Natural killer cell (primary cell): ENCODE data around the gene REXO5. TPM values are rescaled to one million over a fixed set of nuclear protein-coding genes. Genes with fewer than 3 reads are reported as not detected.
"Not testable (repeated sequence)": the region's sequence is repeated elsewhere in the genome, so short reads cannot be mapped to it uniquely, and the experiment has no call there.

ENCODE experiments used
- ATAC-seq, 3 donors: fragments of 150-1000 bp in 2 of 3; fragments of 200-7000 bp in 1 of 3; cut with Tn5 transposase; 1 replicate in 1 of 3; 2 replicates in 2 of 3; pipeline ENCODE4 v1.10.0; 2021; ENCODE audit warnings: mild to moderate bottlenecking in 2 of 3, moderate library complexity in 2 of 3
- DNase-seq, 2 donors: peaks; one replicate each; pipeline versions ENCODE4 v3.0.0 to v3.0.0-alpha.2; 2013 to 2021; ENCODE audit warnings: mixed read lengths in 1 of 2
- H3K27ac ChIP-seq: one replicate; pipeline ENCODE4 v1.5.1; 2013; ENCODE audit warnings: mild to moderate bottlenecking, low read length
- H3K27me3 ChIP-seq: one replicate; pipeline ENCODE4 v1.6.1; 2013; ENCODE audit warnings: low read length; ENCODE audit not compliant: control insufficient read depth, insufficient read depth
- H3K36me3 ChIP-seq: one replicate; pipeline ENCODE4 v1.6.1; 2013; ENCODE audit warnings: low read length; ENCODE audit not compliant: control insufficient read depth, insufficient read depth
- H3K4me1 ChIP-seq: one replicate; pipeline ENCODE4 v1.6.1; 2013; ENCODE audit warnings: low read length; ENCODE audit not compliant: control insufficient read depth, insufficient read depth
- H3K4me3 ChIP-seq: one replicate; pipeline ENCODE4 v1.5.1; 2013; ENCODE audit warnings: low read length
- H3K9me3 ChIP-seq: one replicate; pipeline ENCODE4 v1.6.1; 2013; ENCODE audit warnings: low read length; ENCODE audit not compliant: control insufficient read depth, insufficient read depth
- H3K27ac Mint-ChIP-seq, 2 donors: one replicate each; pipeline ENCODE4 v1.8.0; 2022; ENCODE audit warnings: mild to moderate bottlenecking in 2 of 2, mixed read lengths in 2 of 2, moderate library complexity in 1 of 2
- H3K27me3 Mint-ChIP-seq, 2 donors: one replicate each; pipeline ENCODE4 v1.8.0; 2022; ENCODE audit warnings: low read depth in 2 of 2, mixed read lengths in 2 of 2
- H3K36me3 Mint-ChIP-seq: one replicate; pipeline ENCODE4 v1.8.0; 2022; ENCODE audit warnings: mixed read lengths
- H3K4me1 Mint-ChIP-seq, 2 donors: one replicate each; pipeline ENCODE4 v1.8.0; 2022; ENCODE audit warnings: mixed read lengths in 2 of 2
- H3K4me3 Mint-ChIP-seq: one replicate; pipeline ENCODE4 v1.8.0; 2022; ENCODE audit warnings: mild to moderate bottlenecking, moderate library complexity, mixed read lengths
- H3K9me3 Mint-ChIP-seq, 2 donors: one replicate each; pipeline ENCODE4 v1.8.0; 2022; ENCODE audit warnings: mixed read lengths in 2 of 2
- CTCF ChIP-seq: fragments of 200-600 bp; IDR thresholded peaks from one replicate; pipeline ENCODE4 v1.8.0; 2022; ENCODE audit warnings: antibody characterized with exemption
- WGBS: methylation state at CpG from one replicate; pipeline ENCODE4 v1.1.7; 2013; ENCODE audit warnings: missing lambda C conversion rate; ENCODE audit not compliant: insufficient coverage; 5-methylcytosine and 5-hydroxymethylcytosine counted together
- intact Hi-C: fragments of 100-400 bp; cut with micrococcal nuclease; formaldehyde crosslinking; loops from one replicate; pipeline ENCODE4 v1.14.2; 2022
- total RNA-seq, 4 donors: library from RNA; stranded (reverse); fragments of 120-200 nt in 1 of 4; gene quantifications; one replicate each; pipeline versions ENCODE4 v1.2.3 to v1.2.4, GENCODE V29; 2013 to 2022

The REXO5 gene
- total RNA-seq, 3 donors from 2014 or later (not counting 1 experiment from before 2014, with no cell fraction given), result 1.5 to 6.0 (median 1.7) TPM

- Histone ChIP-seq H3K27me3 (no peaks in the 10 kb centered on the region), H3K9me3 (no peaks in the 10 kb centered on the region), H3K36me3 (no peaks in the 10 kb centered on the region), H3K4me1 (no peaks in the 10 kb centered on the region), H3K27ac (no peak overlapping the region), H3K4me3 (no peak overlapping the region)
- no peaks in the 10 kb centered on the region for H3K36me3 Mint-ChIP-seq
- no peaks in the 10 kb centered on the region for H3K9me3 Mint-ChIP-seq
- intact Hi-C loops, result loop anchor here (1.0 kb wide), 1 partner anchor 284 kb away; no protein-coding TSS in a partner anchor
- peak; percentile 74 for TF ChIP-seq CTCF
- H3K4me1 Mint-ChIP-seq, result no peaks in the 10 kb centered on the region
- H3K27ac Mint-ChIP-seq, result no peak overlapping the region
- ATAC-seq (peak in 1 of 3 donors; percentile 44), DNase-seq (peak in 1 of 2 donors; percentile 4)
- H3K27me3 Mint-ChIP-seq, result no peaks in the 10 kb centered on the region
- no peak overlapping the region for H3K4me3 Mint-ChIP-seq
- 17% methylated on average over 1 of the region's 2 CpGs for WGBS
These were observed 6.7 kb upstream of the REXO5 start for GRCh38 chr16:20799599-20799998.

GRCh38 chr16:20801278-20801677 is 5.0 kb upstream of the REXO5 start:
- H3K4me3 ChIP-seq, result no peak overlapping the region
- TF ChIP-seq CTCF, result no peak
- DNase-seq, result no peak
- H3K4me1 ChIP-seq, result peaks cover 5% of the 10 kb centered on the region
- no peaks in the 10 kb centered on the region for H3K9me3 Mint-ChIP-seq
- H3K36me3 ChIP-seq, result no peaks in the 10 kb centered on the region
- no peak for ATAC-seq
- no peak overlapping the region for H3K4me3 Mint-ChIP-seq
- peaks cover under 1 to 6% of the 10 kb centered on the region in 2 donors for H3K4me1 Mint-ChIP-seq
- no peak overlapping the region for H3K27ac Mint-ChIP-seq
- H3K27me3 ChIP-seq, result no peaks in the 10 kb centered on the region
- no peaks in the 10 kb centered on the region for H3K9me3 ChIP-seq
- intact Hi-C loops, result no loop called here
- no peak overlapping the region for H3K27ac ChIP-seq
- H3K27me3 Mint-ChIP-seq, result no peaks in the 10 kb centered on the region
- no peaks in the 10 kb centered on the region for H3K36me3 Mint-ChIP-seq
- no CpG with 5 or more reads among the region's 1 CpG for WGBS

- H3K9me3 ChIP-seq, result no peaks in the 10 kb centered on the region
- Mint-ChIP-seq H3K4me1 (peaks cover 14 to 18% of the 10 kb centered on the region in 2 donors), H3K4me3 (no peak overlapping the region), H3K27me3 (no peaks in the 10 kb centered on the region), H3K9me3 (no peaks in the 10 kb centered on the region), H3K36me3 (no peaks in the 10 kb centered on the region), H3K27ac (no peak overlapping the region)
- H3K4me1 ChIP-seq, result peaks cover 18% of the 10 kb centered on the region
- WGBS, result 90% methylated on average over 2 of the region's 2 CpGs
- no peak for DNase-seq
- intact Hi-C loops, result no loop called here
- H3K36me3 ChIP-seq, result no peaks in the 10 kb centered on the region
- no peak for TF ChIP-seq CTCF
- H3K27me3 ChIP-seq, result no peaks in the 10 kb centered on the region
- no peak overlapping the region for H3K4me3 ChIP-seq
- no peak for ATAC-seq
- no peak overlapping the region for H3K27ac ChIP-seq
These were observed 3.2 kb upstream of the REXO5 start for GRCh38 chr16:20803192-20803560.

GRCh38 chr16:20803561-20804214 is 2.6 kb upstream of the REXO5 start:
- H3K36me3 Mint-ChIP-seq, result no peaks in the 10 kb centered on the region
- no peak overlapping the region for H3K4me3 Mint-ChIP-seq
- DNase-seq (no peak), ATAC-seq (no peak)
- Histone ChIP-seq H3K4me1 (peaks cover 18% of the 10 kb centered on the region), H3K27me3 (no peaks in the 10 kb centered on the region), H3K4me3 (no peak overlapping the region), H3K36me3 (no peaks in the 10 kb centered on the region), H3K27ac (no peak overlapping the region), H3K9me3 (no peaks in the 10 kb centered on the region)
- TF ChIP-seq CTCF, result no peak
- 94% methylated on average over 7 of the region's 7 CpGs for WGBS
- H3K4me1 Mint-ChIP-seq, result peaks cover 16 to 18% of the 10 kb centered on the region in 2 donors
- H3K27me3 Mint-ChIP-seq, result no peaks in the 10 kb centered on the region
- no peaks in the 10 kb centered on the region for H3K9me3 Mint-ChIP-seq
- no peak overlapping the region for H3K27ac Mint-ChIP-seq
- intact Hi-C loops, result no loop called here

GRCh38 chr16:20805684-20806167 is 601 bp upstream of the REXO5 start:
- intact Hi-C loops, result loop anchor here (1.0 kb wide), 1 partner anchor 64 kb away; the partner anchor contains the start of gene THUMPD1
- not testable (repeated sequence) for ATAC-seq, H3K9me3 ChIP-seq, H3K36me3 Mint-ChIP-seq, H3K27me3 ChIP-seq, H3K36me3 ChIP-seq, DNase-seq, H3K9me3 Mint-ChIP-seq, H3K27me3 Mint-ChIP-seq
- WGBS, result 29% methylated on average over 11 of the region's 12 CpGs
- H3K27ac Mint-ChIP-seq, result peak overlapping the region; percentile 94 to 97
- H3K27ac ChIP-seq, result peak overlapping the region; percentile 71
- H3K4me1 Mint-ChIP-seq, result peaks cover 20% of the 10 kb centered on the region in 2 donors
- H3K4me1 ChIP-seq, result peaks cover 18% of the 10 kb centered on the region
- peak overlapping the region; percentile 87 for H3K4me3 ChIP-seq
- peak overlapping the region; percentile 99 for H3K4me3 Mint-ChIP-seq
